ENCODE results near the gene CSTPP1. TPM values are rescaled to one million over a fixed set of nuclear protein-coding genes. Genes with fewer than 3 reads are reported as not detected.

Gene CSTPP1
- total and polyA plus RNA-seq, 2 of the 4 experiments (the other 2 are of a cell fraction): 22.0 to 35.7 TPM

- no peak overlapping the region for H4K8ac ChIP-seq (ENCODE audit: low read depth in 2 of 2, low read length in 2 of 2)
- H3K4me3 ChIP-seq (ENCODE audit: insufficient read depth, low read depth, low read length): no peak overlapping the region
- no peak overlapping the region for H2AK9ac ChIP-seq (replicated peaks; ENCODE audit: low read depth, low read length, poor library complexity)
- POLR2A ChIA-PET (ENCODE audit: unreplicated experiment): interaction anchor here (0.6 kb wide), 1 partner anchor 184 kb away, joined by 4 read pairs; no protein-coding TSS in a partner anchor
- H2AFZ ChIP-seq (replicated peaks; ENCODE audit: low read length, poor library complexity): no peak overlapping the region
- peaks cover 20% of the 10 kb centered on the region for H3K36me3 ChIP-seq (ENCODE audit: control insufficient read depth, insufficient read depth, low read length)
- intact Hi-C loops (cut with micrococcal nuclease): no loop called here
- no peak overlapping the region for H4K5ac ChIP-seq (ENCODE audit: low read depth, low read length)
- CTCF ChIA-PET: no interaction called here
- dilution Hi-C loops (cut with HindIII; ENCODE audit: low sequenced_read_pairs, unreplicated experiment): no loop called here
- H3K4me1 ChIP-seq (ENCODE audit: control insufficient read depth, insufficient read depth, low read length): peaks cover 16% of the 10 kb centered on the region
- H3K27ac ChIP-seq (ENCODE audit: insufficient read depth, low read length): no peak overlapping the region
- WGBS, 2 experiments (ENCODE audit: extremely low coverage in 2 of 2, insufficient read length in 1 of 2): 83% methylated on average over 8 of the region's 25 CpGs; no CpG with 5 or more reads in 1 of the 2 experiments
- no peak for DNase-seq
- no peak overlapping the region for H2AK5ac ChIP-seq (ENCODE audit: low read depth, low read length)
- H4K91ac ChIP-seq (ENCODE audit: insufficient read depth, low read depth, low read length): no peak overlapping the region
- no peak overlapping the region for H3K18ac ChIP-seq (ENCODE audit: low read depth, low read length)
- H3K4me2 ChIP-seq (ENCODE audit: low read depth, low read length): no peak overlapping the region
- no peaks in the 10 kb centered on the region for H3K9me1 ChIP-seq (ENCODE audit: insufficient read depth, low read length)
- H3K9me3 ChIP-seq (ENCODE audit: control insufficient read depth, insufficient read depth, low read length): no peaks in the 10 kb centered on the region
- H3K9ac ChIP-seq (ENCODE audit: low read depth, low read length): no peak overlapping the region
- no peak overlapping the region for H2BK5ac ChIP-seq (ENCODE audit: low read depth, low read length, poor library complexity, severe bottlenecking)
- H2BK15ac ChIP-seq (ENCODE audit: low read depth, low read length): no peak overlapping the region
- no peak overlapping the region for H3K23ac ChIP-seq (ENCODE audit: low read depth, low read length)
- H3K4ac ChIP-seq (ENCODE audit: low read depth, low read length): no peak overlapping the region
- ATAC-seq (ENCODE audit: low read depth): no peak
- H2BK120ac ChIP-seq (ENCODE audit: low read depth, low read length): no peak overlapping the region
- BruUV-seq (replicated peaks): no TSS peak
- H3K56ac ChIP-seq (ENCODE audit: extremely low read depth, insufficient read depth, low read length): no peak overlapping the region
- H3K79me1 ChIP-seq (ENCODE audit: low read depth in 1 of 2, low read length in 2 of 2): peaks cover 4 to 33% of the 10 kb centered on the region in 2 experiments; a peak in 2 of 4 replicates
- in situ Hi-C loops (cut with MboI; ENCODE audit: low sequenced_read_pairs): loop anchor here (5.0 kb wide), 1 partner anchor 164 kb away; no protein-coding TSS in a partner anchor
- 0 out of 2 replicates have a peak, but pooled peaks cover 4% of the 10 kb centered on the region for H4K20me1 ChIP-seq (ENCODE audit: insufficient read depth, low read length)
- H3K14ac ChIP-seq (replicated peaks; ENCODE audit: low read depth, low read length): no peak overlapping the region
- no peaks in the 10 kb centered on the region for H3K27me3 ChIP-seq (ENCODE audit: control insufficient read depth, insufficient read depth, low read length)
- no peak overlapping the region for H2BK20ac ChIP-seq (ENCODE audit: low read depth, low read length)
- TF ChIP-seq CEBPB (IDR thresholded peaks at IDR 0.05; ENCODE audit: low read depth, low read length) (no peak), FOS (IDR thresholded peaks at IDR 0.05; ENCODE audit: low read depth, low read length) (no peak), ELK1 (IDR thresholded peaks at IDR 0.05; ENCODE audit: borderline replicate concordance, low read depth, low read length) (no peak), MXI1 (IDR thresholded peaks at IDR 0.05; ENCODE audit: borderline replicate concordance, low read depth, low read length) (no peak), RAD21 (IDR thresholded peaks at IDR 0.05; ENCODE audit: low read length) (no peak), SMC3 (IDR thresholded peaks at IDR 0.05; ENCODE audit: low read depth, low read length) (no peak), MAZ (IDR thresholded peaks at IDR 0.05; ENCODE audit: borderline replicate concordance, low read depth, low read length) (no peak), RCOR1 (IDR thresholded peaks at IDR 0.05; ENCODE audit: insufficient replicate concordance, low read length) (no peak), CHD1 (IDR thresholded peaks at IDR 0.05; ENCODE audit: low read depth, low read length) (no peak), BHLHE40 (IDR thresholded peaks at IDR 0.05; ENCODE audit: low read depth, low read length) (no peak), RFX5 (IDR thresholded peaks at IDR 0.05; ENCODE audit: low read depth, low read length) (no peak), NFE2L2 (IDR thresholded peaks at IDR 0.05; ENCODE audit: low read depth, low read length) (no peak), MAFK (IDR thresholded peaks at IDR 0.05; ENCODE audit: low read depth, low read length) (no peak), POLR2A (IDR thresholded peaks at IDR 0.05; ENCODE audit: low read depth, low read length) (no peak)
- TF ChIP-seq, protein P1, sequence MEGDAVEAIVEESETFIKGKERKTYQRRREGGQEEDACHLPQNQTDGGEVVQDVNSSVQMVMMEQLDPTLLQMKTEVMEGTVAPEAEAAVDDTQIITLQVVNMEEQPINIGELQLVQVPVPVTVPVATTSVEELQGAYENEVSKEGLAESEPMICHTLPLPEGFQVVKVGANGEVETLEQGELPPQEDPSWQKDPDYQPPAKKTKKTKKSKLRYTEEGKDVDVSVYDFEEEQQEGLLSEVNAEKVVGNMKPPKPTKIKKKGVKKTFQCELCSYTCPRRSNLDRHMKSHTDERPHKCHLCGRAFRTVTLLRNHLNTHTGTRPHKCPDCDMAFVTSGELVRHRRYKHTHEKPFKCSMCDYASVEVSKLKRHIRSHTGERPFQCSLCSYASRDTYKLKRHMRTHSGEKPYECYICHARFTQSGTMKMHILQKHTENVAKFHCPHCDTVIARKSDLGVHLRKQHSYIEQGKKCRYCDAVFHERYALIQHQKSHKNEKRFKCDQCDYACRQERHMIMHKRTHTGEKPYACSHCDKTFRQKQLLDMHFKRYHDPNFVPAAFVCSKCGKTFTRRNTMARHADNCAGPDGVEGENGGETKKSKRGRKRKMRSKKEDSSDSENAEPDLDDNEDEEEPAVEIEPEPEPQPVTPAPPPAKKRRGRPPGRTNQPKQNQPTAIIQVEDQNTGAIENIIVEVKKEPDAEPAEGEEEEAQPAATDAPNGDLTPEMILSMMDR (conservative IDR thresholded peaks at IDR 0.05; ENCODE audit: low read depth, low read length): no peak
Observed at GRCh38 chr11:47183031-47183856, 246.7 kb downstream of the CSTPP1 start.
